PC-3 (cell line): ENCODE results near the gene SLC35F3. TPM values are rescaled to one million over a fixed set of nuclear protein-coding genes. Genes with fewer than 3 reads are reported as not detected.

Source experiments
- ATAC-seq: fragments of 200-7000 bp; cut with Tn5 transposase; 2 replicates; pipeline ENCODE4 v1.9.1; 2020; ENCODE audit warnings: mild to moderate bottlenecking, moderate library complexity
- BruUV-seq: library from RNA; stranded (reverse); fragments of 400-500 nt; replicated peaks from 2 replicates; lab custom pipeline; 2021; lab: Mats Ljungman, UMichigan
- CTCF ChIA-PET: fragments of 300-600 bp; sonication (Branson Sonifier 250); formaldehyde crosslinking; loops from one replicate; lab custom pipeline; 2022; ENCODE audit warnings: antibody characterized with exemption; lab: Charles Lee
- POLR2A ChIA-PET: fragments of 300-600 bp; sonication (Branson Sonifier 250); formaldehyde crosslinking; loops from one replicate; lab custom pipeline; 2022; ENCODE audit warnings: antibody characterized with exemption; ENCODE audit not compliant: unreplicated experiment; lab: Charles Lee
- DNase-seq: peaks from one replicate; pipeline ENCODE4 v3.0.0-alpha.2; 2015
- H2AFZ ChIP-seq: fragments of 300-600 bp; sonication (generic); 2 replicates; pipeline ENCODE4 v1.6.0; 2016; ENCODE audit warnings: antibody characterized with exemption, low read length
- H3F3A ChIP-seq: fragments of 300-600 bp; sonication (generic); one replicate; pipeline ENCODE4 v1.6.0; 2017; ENCODE audit warnings: antibody characterized with exemption, low read length, control low read depth, mild to moderate bottlenecking; ENCODE audit not compliant: unreplicated experiment
- H3K27ac ChIP-seq: fragments of 300-600 bp; sonication (generic); 2 replicates; pipeline ENCODE4 v1.5.1; 2016; ENCODE audit warnings: mild to moderate bottlenecking, low read length
- H3K27me3 ChIP-seq: fragments of 300-600 bp; sonication (generic); 2 replicates; pipeline ENCODE4 v1.6.1; 2016; ENCODE audit warnings: low read length, mixed read lengths
- H3K36me3 ChIP-seq: fragments of 300-600 bp; sonication (generic); 2 replicates; pipeline ENCODE4 v1.6.1; 2016; ENCODE audit warnings: low read depth, mixed run types, low read length, mixed read lengths
- H3K4me1 ChIP-seq: fragments of 300-600 bp; sonication (generic); 2 replicates; pipeline ENCODE4 v1.5.1; 2016; ENCODE audit warnings: low read length; ENCODE audit not compliant: insufficient read depth
- H3K4me2 ChIP-seq: fragments of 300-600 bp; sonication (generic); 2 replicates; pipeline ENCODE4 v1.6.0; 2016; ENCODE audit warnings: low read length
- H3K4me3 ChIP-seq: fragments of 300-600 bp; sonication (generic); 2 replicates; pipeline ENCODE4 v1.5.1; 2016; ENCODE audit warnings: mild to moderate bottlenecking, low read length, mixed read lengths
- H3K79me2 ChIP-seq: fragments of 300-600 bp; sonication (generic); 2 replicates; pipeline ENCODE4 v1.6.1; 2017; ENCODE audit warnings: low read length, mixed read lengths
- H3K9ac ChIP-seq: fragments of 300-600 bp; sonication (generic); 2 replicates; pipeline ENCODE4 v1.6.0; 2016; ENCODE audit warnings: mild to moderate bottlenecking, low read length
- H3K9me2 ChIP-seq: fragments of 300-600 bp; sonication (generic); replicated peaks from 2 replicates; pipeline ENCODE4 v1.6.1; 2016; ENCODE audit warnings: mixed run types, low read length, mixed read lengths
- H3K9me3 ChIP-seq: fragments of 300-600 bp; sonication (generic); 2 replicates; pipeline ENCODE4 v1.6.1; 2016; ENCODE audit warnings: low read length, mixed read lengths
- H4K20me1 ChIP-seq: fragments of 300-600 bp; sonication (generic); 2 replicates; pipeline ENCODE4 v1.6.1; 2016; ENCODE audit warnings: low read length, mixed read lengths
- EZH2 ChIP-seq: fragments of 300-600 bp; sonication (generic); IDR thresholded peaks from one replicate; pipeline ENCODE4 v1.6.1; 2017; ENCODE audit warnings: antibody characterized with exemption, mild to moderate bottlenecking, low read length; ENCODE audit not compliant: unreplicated experiment
- EZH2phosphoT487 ChIP-seq: fragments of 300-600 bp; sonication (generic); IDR thresholded peaks from 2 replicates; pipeline ENCODE4 v1.6.1; 2018; ENCODE audit warnings: mild to moderate bottlenecking, antibody characterized with exemption, low read length, borderline replicate concordance
- intact Hi-C: fragments of 100-400 bp; cut with micrococcal nuclease; formaldehyde crosslinking; loops from 2 replicates; pipeline ENCODE4 v1.9.0; 2023
- total RNA-seq: library from RNA; depleted of rRNA; stranded (reverse); fragments of >200 nt; gene quantifications from 2 replicates; pipeline ENCODE4 v1.2.3, GENCODE V29; 2014
- TF ChIP-seq, protein P1 (sequence below): fragments of 300-600 bp; sonication (generic); conservative IDR thresholded peaks from 2 replicates; pipeline ENCODE4 v1.5.1; 2017; ENCODE audit warnings: antibody characterized with exemption, low read depth, mild to moderate bottlenecking, low read length

SLC35F3 gene
- total RNA-seq, 1 experiment from 2014 or later, result 17.7 TPM

DNA sequence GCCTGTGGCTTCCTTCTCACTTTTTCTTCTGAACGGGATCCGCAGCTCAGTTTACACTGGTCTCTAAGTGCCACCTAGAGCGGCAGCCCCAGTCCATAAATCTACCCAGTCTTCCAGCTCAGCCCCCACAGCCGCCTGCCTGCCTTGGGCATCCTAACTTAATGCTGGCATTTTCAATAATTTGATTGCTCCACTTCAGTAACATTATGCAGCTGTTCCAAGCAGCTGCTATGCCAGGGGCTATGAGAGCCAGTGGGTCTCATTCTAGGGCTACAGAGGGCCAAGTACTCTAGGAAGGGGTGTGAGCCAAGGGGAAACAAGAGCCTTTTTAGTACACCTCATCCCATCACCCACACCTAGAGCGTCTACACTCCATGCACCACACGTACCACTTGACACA lies 420.3 kb downstream of the SLC35F3 start:
- no peaks in the 10 kb centered on the region for H3K4me1 ChIP-seq
- no peak overlapping the region for H3K9ac ChIP-seq
- no peaks in the 10 kb centered on the region for H3K79me2 ChIP-seq
- H3K4me3 ChIP-seq, result no peak overlapping the region
- H3K27ac ChIP-seq, result no peak overlapping the region
- no peak for ATAC-seq
- DNase-seq, result no peak
- H3K36me3 ChIP-seq, result no peaks in the 10 kb centered on the region
- CTCF ChIA-PET, result no interaction called here
- TF ChIP-seq EZH2phosphoT487 (no peak), EZH2 (no peak)
- TF ChIP-seq, protein P1, sequence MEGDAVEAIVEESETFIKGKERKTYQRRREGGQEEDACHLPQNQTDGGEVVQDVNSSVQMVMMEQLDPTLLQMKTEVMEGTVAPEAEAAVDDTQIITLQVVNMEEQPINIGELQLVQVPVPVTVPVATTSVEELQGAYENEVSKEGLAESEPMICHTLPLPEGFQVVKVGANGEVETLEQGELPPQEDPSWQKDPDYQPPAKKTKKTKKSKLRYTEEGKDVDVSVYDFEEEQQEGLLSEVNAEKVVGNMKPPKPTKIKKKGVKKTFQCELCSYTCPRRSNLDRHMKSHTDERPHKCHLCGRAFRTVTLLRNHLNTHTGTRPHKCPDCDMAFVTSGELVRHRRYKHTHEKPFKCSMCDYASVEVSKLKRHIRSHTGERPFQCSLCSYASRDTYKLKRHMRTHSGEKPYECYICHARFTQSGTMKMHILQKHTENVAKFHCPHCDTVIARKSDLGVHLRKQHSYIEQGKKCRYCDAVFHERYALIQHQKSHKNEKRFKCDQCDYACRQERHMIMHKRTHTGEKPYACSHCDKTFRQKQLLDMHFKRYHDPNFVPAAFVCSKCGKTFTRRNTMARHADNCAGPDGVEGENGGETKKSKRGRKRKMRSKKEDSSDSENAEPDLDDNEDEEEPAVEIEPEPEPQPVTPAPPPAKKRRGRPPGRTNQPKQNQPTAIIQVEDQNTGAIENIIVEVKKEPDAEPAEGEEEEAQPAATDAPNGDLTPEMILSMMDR, result no peak
- H3K27me3 ChIP-seq, result no peaks in the 10 kb centered on the region
- no peak overlapping the region for H2AFZ ChIP-seq
- BruUV-seq, result no TSS peak
- H3K4me2 ChIP-seq, result no peak overlapping the region
- no peaks in the 10 kb centered on the region for H3K9me3 ChIP-seq
- no peaks in the 10 kb centered on the region for H3F3A ChIP-seq
- intact Hi-C loops, result loop anchor here (5.0 kb wide), 1 partner anchor 213 kb away; no protein-coding TSS in a partner anchor
- POLR2A ChIA-PET, result no interaction called here
- H3K9me2 ChIP-seq, result no peaks in the 10 kb centered on the region
- H4K20me1 ChIP-seq, result no peaks in the 10 kb centered on the region

DNA sequence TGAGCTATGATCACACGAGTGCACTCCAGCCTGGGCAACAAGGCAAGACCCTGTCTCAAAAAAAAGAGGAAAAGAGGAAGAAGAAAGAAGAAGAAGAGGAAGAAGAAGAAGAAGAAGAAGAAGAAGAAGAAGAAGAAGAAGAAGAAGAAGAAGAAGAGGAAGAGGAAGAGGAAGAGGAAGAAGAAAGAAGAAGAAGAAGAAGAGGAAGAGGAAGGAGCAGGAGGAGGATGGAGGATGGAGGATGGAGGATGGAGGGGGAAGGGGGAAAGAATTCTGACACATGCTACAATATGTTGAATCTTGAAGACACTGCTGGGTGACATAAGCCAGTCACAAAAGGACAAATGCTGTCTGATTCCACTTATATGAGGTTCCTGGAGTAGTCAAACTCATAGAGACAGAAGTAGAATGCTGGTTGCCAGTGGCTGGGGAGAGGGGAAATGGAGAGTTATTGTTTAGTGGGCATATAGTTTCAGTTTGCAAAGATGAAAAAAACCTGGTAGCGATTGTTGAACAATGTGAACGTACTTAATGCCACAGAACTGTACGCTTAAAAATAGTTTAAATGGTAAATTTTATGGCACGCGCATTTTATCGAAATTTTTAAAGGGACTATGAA lies 421.5 kb downstream of the SLC35F3 start:
- ATAC-seq, result peak; percentile 25
- intact Hi-C loops, result loop anchor here (1.0 to 5.0 kb wide), 3 partner anchors 17 to 214 kb away; no protein-coding TSS in a partner anchor

More for the DNA sequence above, 421.5 kb downstream of the SLC35F3 start:
- TF ChIP-seq EZH2 (no peak), EZH2phosphoT487 (no peak)
- TF ChIP-seq, protein P1, result no peak
- Histone ChIP-seq H3F3A (no peaks in the 10 kb centered on the region), H3K9me2 (no peaks in the 10 kb centered on the region), H3K9me3 (no peaks in the 10 kb centered on the region), H2AFZ (peak overlapping the region; percentile 70), H3K27ac (no peak overlapping the region), H3K9ac (no peak overlapping the region), H3K4me3 (peak overlapping the region; percentile 66), H3K4me1 (no peaks in the 10 kb centered on the region), H3K79me2 (no peaks in the 10 kb centered on the region), H3K27me3 (no peaks in the 10 kb centered on the region), H3K4me2 (peak overlapping the region; percentile 77), H4K20me1 (no peaks in the 10 kb centered on the region), H3K36me3 (no peaks in the 10 kb centered on the region)
- DNase-seq, result no peak
- ChIA-PET POLR2A (no interaction called here), CTCF (interaction anchor here (1.1 kb wide), 1 partner anchor 16 kb away, joined by 6 read pairs; no protein-coding TSS in a partner anchor)
- BruUV-seq, result no TSS peak
